Right renal pelvis (tissue), 4 donors: ENCODE results near the gene TRIP13. TPM values are rescaled to one million over a fixed set of nuclear protein-coding genes. Genes with fewer than 3 reads are reported as not detected.
"Not testable (repeated sequence)": the region's sequence is repeated elsewhere in the genome, so short reads cannot be mapped to it uniquely, and the experiment has no call there.

Source experiments
- DNase-seq, 4 donors: peaks; one replicate each; pipeline ENCODE4 v3.0.0-alpha.2; 2013; ENCODE audit warnings: low read depth in 4 of 4, low spot score in 3 of 4, missing footprints in 1 of 4
- polyA plus RNA-seq, 4 donors: library from polyadenylated mRNA; unstranded; fragments of 120-200 nt; gene quantifications; one replicate each; pipeline ENCODE4 v1.2.1, GENCODE V29; 2013; ENCODE audit not compliant: insufficient read length in 4 of 4

Gene TRIP13, protein sequence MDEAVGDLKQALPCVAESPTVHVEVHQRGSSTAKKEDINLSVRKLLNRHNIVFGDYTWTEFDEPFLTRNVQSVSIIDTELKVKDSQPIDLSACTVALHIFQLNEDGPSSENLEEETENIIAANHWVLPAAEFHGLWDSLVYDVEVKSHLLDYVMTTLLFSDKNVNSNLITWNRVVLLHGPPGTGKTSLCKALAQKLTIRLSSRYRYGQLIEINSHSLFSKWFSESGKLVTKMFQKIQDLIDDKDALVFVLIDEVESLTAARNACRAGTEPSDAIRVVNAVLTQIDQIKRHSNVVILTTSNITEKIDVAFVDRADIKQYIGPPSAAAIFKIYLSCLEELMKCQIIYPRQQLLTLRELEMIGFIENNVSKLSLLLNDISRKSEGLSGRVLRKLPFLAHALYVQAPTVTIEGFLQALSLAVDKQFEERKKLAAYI
- polyA plus RNA-seq = 10 to 100 TPM; 11.3 to 17.0 (median 15.4) TPM

DNA sequence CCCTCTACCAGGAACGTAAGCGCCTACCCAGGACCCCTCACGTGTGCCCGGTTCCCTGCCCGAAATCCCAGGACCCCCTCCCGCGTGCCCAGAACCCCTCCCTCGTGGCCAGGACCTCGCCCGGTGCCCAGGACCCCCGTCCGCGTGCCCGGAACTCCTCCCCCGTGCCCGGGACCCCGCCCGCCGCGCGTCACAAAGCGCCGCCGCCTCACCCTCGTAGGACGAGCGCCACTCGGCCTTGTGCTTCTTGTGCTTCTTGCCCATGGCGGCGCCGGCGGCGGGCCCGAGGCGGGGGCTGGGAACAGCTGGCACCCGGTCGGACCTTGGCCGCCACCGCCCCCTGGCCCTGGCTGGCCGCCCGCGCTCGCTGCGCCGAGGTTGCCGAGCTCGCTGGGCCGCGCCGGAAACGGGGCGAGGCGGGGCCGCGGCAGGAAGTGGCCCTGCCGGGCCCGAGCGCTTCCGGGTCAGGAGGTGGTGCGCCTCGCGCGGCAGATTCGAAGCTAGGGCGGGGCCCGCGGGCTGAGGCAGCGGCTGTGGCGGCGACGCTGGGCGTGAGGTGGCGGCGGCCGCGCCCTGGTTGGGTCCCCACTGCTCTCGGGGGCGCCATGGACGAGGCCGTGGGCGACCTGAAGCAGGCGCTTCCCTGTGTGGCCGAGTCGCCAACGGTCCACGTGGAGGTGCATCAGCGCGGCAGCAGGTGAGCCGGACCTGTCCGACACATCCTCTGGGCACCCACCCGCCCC, at the start of gene TRIP13, which contains the start of gene BRD9:
TRIP13 (plus strand) TSS at position 491 of the 743 bp plus-strand sequence; CDS start at position 606, 115 bp downstream.
BRD9 (minus strand) TSS at position 408 of the 743 bp plus-strand sequence; CDS start at position 264, 144 bp downstream.
- DNase-seq = peak; percentile 59 to 65 (median 62)

DNA sequence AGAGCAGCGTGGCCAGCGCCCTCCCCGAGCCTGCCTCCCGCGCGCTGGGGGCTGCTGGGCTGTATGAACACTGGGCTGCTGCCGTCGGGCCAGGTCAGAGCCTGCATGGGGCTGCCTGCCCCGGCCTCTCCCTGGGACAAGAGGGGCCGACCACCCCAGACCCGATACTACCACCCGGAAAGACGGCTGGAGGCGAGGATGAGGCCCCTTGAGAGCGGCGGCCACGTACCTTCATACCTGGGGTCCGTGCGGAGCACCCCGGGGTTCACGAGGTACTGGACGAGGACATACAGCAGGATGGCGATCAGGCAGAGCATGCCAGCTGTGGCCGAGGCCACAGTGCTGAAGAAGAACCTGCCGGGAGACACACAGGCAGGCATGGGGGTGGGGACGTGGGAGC, 49.3 kb upstream of the TRIP13 start:
- DNase-seq = not testable (repeated sequence)

DNA sequence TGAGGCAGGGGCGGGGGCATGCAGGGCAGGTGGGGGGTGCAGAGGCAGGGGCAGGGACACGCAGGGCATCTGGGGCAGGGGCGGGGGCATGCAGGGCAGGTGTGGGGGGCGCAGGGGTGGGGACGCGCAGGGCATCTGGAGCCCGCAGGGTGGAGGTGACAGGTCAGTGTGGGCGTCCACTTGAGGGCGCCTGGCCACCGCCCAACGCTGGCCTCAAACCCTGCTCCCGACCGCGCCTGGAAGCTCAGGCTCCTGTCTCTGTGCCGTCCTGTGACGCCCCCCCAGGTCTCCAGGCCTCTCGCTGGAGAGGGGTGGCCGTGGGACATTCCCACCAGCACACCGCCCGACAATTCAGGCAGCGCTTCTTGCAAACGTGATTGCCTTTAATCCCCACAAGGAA, 48.8 kb upstream of the TRIP13 start:
- DNase-seq = not testable (repeated sequence)

DNA sequence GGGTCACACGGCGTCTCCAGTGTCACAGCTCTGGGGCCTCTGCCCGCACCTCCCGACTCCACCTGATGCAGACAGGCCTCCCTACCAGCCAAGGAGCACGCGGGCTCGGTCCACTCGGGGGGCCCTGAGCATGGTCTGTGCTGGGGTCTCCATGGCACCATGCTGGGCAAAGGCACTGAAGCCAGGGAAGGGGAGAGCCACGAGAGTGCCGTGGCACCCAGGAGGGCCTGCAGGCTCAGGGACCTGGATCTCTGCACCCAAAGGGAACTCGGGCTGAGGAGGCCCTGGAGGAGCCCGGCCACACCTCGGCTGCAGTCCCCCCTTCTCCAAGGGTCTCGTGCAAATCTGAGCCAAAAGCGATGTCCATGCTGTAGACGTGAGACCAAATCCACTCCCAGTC, 48.3 kb upstream of the TRIP13 start:
- not testable (repeated sequence) for DNase-seq

DNA sequence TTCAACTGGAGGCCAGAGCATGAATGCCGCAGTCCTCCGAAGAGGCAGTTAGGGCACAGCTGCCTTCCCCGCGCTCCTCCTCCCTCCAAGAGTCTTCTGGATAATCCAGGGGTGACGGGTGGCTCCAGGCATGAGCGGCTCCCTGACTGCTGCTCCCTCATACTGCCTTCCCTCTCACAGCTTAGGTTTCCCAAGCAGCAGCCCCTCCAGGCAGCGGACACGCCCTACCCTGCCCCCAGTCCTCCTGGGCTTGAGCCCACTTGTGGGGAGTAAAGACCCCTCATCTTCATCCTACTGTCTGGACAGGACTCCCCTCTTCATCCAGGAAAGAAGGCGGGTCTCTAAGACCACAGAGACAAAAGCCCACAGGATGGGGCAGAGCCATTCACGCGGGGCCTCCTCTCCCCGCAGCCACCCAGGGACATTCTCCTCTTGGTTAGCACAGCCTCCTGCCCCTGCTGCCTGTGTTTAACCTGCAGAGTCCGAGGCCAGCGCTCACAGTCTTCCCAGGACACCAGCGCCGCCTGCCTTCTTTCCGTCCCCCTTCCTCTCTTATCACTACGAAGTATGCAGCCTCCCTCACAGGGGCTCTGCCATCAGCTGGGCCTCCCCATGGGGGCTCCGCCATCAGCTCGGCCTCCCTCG, 47.5 kb upstream of the TRIP13 start:
- not testable (repeated sequence) for DNase-seq

DNA sequence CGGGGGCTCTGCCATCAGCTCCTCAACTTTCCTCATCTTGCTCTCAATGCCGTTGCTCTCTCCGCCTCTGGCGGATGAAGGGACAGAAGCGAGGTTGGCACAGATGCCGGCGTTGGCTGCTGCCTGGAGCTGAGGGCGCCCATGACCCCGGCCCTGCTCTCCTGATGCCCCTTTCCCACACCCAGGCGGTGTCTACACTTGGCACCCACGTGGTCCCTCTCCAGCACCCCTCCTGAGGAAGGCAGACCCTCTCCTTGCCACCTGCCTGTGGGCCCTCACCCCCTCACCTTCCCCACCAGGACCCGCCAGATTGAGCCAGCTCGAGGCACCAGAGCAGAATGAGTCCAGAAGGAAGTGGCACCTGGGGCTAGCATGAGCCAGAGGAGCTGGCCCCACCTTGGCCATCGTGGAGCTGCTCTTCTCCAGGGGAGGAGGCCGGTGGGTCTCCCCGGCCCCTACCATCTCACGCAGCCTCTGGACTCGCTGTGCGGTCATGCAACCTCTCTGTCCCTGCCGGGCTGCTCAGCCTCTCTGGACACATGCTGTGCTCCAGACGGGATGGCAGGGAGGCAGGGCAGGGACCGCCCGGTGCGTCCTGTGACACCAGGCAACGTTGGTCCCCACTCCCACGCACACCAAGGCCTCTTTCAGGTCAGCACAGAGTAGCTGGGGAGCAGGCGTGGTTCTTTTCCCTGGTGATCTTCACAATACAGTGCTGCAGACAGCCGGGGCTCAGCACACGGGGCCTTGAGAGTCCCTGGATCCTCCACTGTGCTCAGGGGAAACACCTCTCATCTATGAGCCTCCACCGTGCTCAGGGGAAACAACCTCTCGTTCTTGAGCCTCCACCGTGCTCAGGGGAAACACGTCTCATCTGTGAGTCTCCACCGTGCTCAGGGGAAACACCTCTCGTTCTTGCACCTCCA, 46.7 kb upstream of the TRIP13 start:
- DNase-seq = not testable (repeated sequence)

DNA sequence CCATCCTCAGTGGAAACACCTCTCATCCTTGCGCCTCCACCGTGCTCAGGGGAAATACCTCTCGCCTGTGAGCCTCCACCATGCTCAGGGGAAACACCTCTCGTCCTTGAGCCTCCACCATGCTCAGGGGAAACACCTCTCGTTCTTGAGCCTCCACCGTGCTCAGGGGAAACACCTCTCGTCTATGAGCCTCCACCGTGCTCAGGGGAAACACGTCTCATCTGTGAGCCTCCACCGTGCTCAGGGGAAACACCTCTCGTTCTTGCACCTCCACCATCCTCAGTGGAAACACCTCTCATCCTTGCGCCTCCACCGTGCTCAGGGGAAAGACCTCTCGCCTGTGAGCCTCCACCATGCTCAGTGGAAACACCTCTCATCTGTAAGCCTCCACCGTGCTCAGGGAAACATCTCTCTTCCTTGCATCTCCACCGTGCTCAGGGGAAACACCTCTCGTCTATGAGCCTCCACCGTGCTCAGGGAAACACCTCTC, 46.0 kb upstream of the TRIP13 start:
- not testable (repeated sequence) for DNase-seq

DNA sequence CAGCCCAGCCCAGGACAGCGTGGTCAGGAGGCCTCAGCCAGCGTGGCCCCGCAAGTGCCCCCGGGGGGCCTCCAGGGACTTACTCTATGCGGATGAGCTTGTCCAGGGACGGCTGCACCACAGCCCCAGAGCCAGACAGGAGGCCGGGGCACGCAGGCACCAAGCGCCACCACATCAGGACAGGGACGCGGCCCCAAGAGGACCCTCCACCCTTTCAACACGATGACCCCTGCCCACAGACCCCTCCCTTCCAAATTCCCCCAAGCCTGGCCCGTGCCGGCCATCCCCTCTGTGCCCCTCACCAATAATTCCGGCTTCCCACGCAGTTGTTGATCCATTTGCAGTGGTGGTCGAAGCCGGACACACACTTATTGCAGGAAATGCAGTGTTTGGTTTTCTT, 45.5 kb upstream of the TRIP13 start:
- DNase-seq = not testable (repeated sequence)

DNA sequence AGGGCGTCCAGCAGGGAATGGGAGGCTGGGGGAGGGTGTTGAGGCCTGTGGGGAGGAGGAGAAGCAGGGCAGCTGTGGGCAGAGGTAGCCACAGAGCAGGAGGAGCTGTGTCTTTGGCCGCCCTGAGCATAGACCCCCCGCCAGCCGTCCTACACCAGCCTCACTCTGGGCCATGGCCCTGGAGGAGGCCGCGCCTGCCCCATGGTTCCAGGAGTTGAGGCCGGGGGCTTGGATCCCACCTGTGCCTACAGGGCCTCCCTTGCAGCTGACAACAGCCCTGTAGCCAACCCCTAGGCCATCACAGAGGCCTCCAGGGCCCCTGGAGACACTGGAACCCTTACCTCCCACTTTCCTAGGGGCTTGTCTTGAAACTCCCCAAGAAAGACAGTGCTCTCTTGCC, 44.9 kb upstream of the TRIP13 start:
- not testable (repeated sequence) for DNase-seq

DNA sequence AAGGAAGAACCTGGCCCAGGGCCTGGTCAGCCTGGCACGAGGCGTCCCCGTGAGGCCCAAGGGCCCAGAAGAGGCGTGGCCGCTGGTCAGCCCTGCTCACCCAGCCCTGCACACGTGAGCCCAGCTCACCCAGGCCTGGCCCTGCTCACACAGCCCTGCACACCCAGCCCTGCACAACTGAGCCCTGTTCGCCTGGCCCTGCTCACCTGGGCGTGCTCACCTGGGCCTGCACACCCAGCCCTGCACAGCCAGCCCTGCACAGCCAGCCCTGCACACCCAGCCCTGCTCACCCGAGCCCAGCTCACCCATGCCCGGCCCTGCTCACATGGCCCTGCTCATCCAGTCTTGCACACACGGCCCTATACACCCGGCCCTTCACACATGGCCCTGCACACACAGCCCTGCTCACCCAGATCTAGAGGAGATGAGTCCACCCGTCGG, 44.0 kb upstream of the TRIP13 start:
- no peak for DNase-seq

DNA sequence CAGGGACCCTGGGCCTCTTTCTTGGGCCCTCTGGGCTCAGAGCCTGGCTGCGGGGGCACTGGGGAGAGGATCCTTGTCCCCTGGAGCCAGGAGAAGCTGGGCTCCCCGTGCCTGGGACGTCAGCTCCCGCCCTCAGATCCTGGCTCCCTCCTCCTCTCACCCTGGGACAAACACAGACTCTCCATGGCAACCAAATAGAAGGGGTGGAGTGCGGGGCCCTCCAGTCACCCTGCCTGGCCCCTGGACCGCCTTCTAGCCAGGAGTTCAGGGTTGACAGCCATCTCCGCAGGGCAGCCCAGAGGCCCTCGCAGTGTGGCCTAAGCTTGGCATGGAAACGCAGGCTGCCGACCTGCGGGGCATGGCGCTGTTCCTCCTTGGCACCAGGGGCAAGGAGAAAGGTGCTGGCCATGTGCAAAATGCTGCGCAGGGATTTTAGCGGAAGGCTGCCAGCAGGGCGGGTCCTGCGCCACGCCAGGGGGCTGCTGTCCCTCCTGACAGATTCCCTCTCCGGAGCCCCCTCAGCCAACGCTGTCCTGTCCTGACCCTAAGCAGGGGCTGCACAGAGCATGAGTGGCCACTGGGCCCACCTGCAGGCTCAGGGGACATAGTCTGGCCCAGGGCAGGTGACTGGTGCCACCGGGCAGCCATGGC, 42.9 kb upstream of the TRIP13 start:
- DNase-seq = peak in 2 of 4 donors; percentile 35 to 51

DNA sequence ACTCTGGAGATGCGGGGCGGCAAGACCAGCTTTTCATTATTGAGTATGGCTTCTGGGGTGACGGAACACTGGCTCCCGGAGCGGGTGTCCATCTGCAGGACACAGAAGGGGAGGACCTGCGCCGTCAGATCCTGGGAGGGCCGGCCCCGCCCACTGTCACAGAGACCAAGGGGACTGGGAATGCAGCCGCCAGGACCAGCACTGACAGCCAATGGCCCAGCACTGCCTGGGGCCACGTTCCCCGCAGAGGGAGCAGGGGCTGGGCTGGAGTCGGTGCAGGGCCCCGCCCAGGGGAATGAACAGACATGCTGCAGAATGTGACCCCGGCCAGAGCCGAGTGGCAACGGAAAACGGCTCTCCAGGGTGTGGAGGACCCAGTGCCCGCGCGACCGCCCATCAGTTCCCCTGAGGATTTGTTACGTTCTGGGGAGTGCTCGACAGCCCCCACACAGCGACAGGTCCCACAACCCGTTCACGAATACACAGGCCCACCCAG, 42.1 kb upstream of the TRIP13 start, which contains the start of gene ZDHHC11:
ZDHHC11 (minus strand) TSS at position 476 of the 496 bp plus-strand sequence; CDS start at position 92, 384 bp downstream.
- DNase-seq = no peak

DNA sequence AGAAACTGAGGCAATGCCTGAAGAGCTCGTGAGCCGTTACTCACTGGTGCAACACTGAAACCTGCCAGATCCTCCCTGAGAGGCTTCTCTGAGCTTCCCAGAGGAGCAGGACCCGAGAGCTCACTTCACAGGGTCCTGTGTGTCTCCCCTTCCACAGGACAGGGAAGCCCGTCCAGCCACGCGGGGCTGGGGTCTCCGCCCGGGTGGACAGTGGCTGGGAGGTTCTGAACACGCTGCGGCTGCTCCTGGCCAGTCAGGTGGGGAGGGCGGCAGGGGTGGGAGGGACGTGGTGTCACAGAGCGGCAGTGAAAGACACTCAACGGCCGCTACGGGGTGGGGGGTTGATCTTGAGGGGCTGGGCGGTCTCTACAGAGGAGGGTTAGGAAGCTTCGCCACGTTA, 41.6 kb upstream of the TRIP13 start:
- DNase-seq = no peak

DNA sequence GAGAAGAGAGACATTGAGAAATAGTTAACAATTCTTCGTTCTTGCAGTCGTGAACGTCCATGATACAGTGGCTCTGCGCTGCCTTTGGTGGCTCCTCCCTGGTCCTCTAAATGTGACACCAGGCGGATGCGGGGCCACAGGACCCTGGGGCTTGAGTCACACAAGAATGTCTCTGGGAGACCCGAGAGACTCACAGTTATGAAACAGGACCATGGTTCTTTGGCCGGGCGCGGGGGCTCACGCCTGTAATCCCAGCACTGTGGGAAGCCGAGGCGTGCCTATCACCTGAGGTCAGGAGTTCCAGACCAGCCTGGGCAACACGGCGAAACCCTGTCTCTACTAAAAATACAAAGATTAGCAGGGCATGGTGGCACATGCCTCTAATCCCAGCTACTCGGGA, 41.1 kb upstream of the TRIP13 start:
- DNase-seq = no peak

DNA sequence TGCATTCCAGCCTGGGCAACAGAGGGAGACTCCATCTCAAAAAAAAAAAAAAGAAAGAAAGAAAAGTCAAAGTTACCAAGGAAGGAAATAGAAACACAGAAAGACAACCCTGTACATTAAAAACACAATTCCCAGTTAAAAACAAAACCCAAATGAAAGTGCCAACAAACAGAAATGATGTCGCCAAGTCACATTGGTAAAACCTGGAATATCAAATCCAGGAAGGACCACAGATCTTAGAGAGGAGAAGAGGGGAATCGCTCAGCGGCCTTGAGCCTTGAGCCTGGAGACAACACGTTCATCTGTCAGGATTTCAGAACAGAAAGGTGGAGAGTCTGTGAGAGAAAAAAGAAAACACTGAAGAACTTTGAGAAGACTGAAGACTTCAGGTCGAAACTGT, 40.7 kb upstream of the TRIP13 start:
- DNase-seq = no peak

DNA sequence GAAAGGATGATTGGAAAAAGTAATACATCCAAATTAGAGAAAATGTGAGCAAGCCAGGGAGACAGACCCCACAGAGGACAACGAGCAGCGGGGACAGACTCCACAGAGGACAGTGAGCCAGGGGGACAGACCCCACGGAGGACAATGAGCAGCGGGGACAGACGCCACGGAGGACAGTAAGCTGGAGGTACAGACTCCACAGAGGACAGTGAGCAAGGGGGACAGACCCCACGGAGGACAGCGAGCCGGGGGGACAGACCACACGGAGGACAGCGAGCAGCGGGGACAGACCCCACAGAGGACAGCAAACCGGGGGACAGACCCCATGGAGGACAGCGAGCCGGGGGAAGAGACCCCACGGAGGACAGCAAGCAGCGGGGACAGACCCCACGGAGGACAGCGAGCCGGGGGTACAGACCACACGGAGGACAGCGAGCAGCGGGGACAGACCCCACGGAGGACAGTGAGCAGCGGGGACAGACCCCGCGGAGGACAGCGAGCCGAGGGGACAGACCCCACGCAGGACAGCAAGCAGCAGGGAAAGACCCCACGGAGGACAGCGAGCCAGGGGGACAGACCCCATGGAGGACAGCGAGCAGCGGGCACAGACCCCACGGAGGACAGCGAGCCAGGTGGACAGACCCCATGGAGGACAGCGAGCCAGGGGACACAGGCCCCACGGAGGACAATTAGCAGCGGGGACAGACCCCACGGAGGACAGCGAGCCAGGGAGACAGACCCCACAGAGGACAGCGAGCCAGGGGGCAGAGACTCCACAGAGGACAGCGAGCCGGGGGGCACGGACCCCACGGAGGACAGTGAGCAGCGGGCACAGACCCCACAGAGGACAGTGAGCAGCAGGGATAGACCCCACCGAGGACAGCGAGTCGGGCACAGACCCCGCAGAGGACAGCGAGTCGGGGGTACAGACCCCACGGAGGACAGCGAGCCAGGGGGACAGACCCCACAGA, 40.0 kb upstream of the TRIP13 start:
- DNase-seq = no peak

DNA sequence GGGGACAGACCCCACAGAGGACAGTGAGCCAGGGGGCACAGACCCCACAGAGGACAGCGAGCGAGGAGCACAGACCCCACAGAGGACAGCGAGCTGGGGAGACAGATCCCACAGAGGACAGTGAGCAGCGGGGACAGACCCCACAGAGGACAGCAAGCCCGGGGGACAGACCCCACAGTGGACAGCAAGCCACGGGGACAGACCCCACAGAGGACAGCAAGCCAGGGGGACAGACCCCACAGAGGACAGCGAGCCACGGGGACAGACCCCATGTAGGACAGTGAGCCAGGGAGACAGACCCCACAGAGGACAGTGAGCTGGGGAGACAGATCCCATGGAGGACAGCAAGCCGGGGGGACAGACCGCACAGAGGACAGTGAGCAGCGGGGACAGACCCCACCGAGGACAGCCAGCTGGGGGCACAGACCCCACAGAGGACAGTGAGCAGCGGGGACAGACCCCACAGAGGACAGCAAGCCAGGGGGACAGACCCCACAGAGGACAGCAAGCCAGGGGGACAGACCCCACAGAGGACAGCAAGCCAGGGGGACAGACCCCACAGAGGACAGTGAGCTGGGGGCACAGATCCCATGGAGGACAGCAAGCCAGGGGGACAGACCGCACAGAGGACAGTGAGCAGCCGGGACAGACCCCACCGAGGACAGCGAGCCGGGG, 39.1 kb upstream of the TRIP13 start:
- DNase-seq = not testable (repeated sequence)
